Effector CD4-positive, alpha-beta T cell (primary cell): ENCODE results near the gene LFNG.
A peak's percentile ranks its signal among the peaks of the same experiment; 100 is the strongest.

Experiments used
- DNase-seq: peaks from one replicate; pipeline ENCODE4 v3.0.0-alpha.2; 2020
- total RNA-seq: gene quantifications from one replicate; lab custom pipeline; 2026; lab: John Stamatoyannopoulos, UW

The LFNG gene, protein sequence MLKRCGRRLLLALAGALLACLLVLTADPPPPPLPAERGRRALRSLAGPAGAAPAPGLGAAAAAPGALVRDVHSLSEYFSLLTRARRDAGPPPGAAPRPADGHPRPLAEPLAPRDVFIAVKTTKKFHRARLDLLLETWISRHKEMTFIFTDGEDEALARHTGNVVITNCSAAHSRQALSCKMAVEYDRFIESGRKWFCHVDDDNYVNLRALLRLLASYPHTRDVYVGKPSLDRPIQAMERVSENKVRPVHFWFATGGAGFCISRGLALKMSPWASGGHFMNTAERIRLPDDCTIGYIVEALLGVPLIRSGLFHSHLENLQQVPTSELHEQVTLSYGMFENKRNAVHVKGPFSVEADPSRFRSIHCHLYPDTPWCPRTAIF
- 139 reads per million, percentile 88 among the genes with 10 or more reads in this experiment for total RNA-seq

DNA sequence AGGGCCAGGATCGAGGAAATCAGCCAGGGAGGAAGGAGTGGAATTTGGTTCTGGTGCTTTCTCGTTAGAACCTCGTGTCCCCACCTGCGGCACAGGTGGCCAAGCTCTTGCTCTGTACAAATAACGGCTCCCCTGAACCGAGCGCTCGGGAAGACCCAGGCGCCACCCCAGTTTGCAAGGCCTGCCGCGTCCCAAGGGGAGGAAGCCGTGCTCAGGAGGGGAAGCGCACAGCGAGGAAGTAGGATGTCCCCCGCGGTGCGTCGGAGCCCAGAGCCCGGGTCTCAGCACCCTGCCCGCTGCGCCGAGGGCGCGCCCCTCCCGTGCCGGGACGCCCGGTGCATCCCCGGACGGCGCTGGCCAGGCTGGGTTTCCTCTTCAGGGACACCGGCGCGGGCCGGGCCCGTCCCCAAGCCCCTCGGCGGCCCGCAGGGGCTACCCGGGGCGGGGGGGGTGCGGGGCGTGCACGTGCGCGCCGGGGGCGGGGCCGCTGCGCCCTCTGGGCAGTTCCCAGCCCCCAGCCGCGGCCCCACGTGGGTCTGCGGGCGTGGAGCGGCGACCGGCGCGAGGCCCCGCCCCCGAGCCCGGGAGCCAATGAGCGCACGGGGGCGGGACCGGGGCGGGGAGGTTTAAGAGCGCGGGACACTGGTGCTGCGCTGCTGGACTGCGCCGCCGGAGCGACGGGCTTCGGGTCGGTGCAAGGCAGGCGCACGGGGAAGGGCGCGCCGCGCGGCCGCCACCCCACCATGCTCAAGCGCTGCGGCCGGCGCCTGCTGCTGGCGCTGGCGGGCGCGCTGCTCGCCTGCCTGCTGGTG, at the start of gene LFNG:
Gene LFNG, plus strand, starts transcription at position 656 of the 812 bp plus-strand sequence. Its CDS starts 88 bp downstream, at position 744.
- DNase-seq, result peak; percentile 75

DNA sequence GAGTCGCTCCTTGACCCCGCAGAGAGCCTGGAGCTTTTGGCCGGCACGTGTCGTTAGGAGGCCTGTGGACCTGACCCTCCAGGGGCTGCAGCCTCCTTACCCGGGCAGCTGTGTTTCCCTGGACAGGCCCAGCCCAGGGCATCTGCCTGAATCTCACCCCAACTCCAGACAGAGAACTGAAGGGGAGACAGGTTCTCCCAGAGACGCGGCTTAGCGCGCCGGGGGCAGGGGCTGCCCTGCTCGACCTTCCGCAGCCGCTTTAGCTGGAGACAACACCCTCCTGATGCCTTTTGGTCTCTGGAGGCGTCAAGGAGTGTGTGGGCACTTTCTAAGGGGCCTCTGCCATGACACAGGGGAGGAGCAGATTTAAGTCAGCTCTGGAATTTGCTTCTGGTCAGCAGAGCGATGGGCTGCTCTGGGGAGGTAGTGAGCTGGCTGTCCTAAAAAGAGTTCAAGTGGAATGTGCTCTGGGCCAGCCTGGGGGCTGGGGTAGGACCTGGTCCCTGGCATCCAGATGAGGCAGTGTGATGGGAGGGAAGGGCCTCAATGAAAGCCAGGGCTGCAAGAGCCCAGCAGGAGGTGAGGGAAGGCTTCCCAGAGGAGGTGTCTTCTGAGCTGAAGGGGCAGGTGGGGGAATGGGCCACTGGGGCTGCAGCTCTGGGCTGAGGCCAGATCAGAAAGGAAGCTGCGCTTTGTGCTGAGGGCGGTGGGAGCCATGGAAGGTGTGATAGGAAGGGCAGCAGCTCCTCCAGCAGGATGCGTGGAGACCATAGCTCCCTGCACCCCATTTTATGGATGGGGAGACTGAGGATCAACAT, 49.2 kb upstream of the LFNG start:
- no peak for DNase-seq

DNA sequence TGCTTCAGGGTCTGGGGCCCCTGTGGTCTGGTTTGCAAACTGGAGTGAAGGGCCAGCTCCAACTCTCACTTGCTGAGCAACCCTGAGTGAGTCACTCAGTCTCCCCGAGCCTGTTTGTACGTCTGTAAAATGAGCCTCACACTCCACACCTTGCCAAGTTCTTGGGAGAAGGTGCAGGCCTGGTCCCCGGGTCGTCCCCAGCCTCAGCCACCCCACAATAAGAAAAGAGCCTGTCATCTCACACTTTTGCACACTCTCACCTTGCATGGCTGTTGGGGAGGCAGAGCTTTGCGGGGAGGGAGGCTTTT, 48.6 kb upstream of the LFNG start:
- no peak for DNase-seq

DNA sequence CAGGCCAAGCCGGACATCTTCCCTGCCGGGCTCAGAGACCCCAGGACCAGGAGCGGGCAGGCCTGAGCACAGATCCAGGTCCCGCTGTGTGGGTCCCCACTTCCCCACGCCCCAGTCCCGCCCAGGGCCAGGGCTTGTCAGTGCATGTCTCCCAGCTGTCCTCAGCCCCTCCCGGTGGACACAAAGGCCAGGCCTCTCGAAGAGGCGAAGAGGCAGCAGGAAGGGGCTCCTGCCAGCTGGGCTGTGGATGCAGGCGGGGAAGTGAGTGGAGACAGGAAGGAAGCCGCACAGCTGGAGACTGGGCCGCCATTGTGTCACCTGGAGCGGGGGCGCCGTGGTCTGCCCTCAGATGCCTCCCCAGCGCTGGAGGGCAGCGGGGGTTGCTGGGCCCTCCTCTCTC, 48.2 kb upstream of the LFNG start:
- DNase-seq, result no peak

DNA sequence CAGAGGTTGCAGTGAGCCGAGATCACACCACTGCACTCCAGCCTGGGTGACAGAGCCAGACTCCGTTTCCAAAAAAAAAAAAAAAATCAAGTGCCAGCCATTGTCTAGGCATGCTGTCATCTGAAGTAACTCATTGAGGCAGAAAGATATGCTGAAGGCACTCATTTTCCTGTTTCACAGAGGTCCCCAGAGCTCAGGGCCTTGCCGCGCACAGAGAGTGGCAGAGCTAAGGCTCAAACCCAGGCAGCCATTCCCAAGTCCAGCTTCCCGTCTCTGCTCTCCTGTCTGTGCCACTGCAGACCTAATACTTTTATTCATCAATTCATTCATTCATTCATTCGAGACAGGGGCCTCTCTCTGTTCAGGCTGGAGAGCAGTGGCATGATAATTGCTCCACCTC, 46.8 kb upstream of the LFNG start:
- no peak for DNase-seq

DNA sequence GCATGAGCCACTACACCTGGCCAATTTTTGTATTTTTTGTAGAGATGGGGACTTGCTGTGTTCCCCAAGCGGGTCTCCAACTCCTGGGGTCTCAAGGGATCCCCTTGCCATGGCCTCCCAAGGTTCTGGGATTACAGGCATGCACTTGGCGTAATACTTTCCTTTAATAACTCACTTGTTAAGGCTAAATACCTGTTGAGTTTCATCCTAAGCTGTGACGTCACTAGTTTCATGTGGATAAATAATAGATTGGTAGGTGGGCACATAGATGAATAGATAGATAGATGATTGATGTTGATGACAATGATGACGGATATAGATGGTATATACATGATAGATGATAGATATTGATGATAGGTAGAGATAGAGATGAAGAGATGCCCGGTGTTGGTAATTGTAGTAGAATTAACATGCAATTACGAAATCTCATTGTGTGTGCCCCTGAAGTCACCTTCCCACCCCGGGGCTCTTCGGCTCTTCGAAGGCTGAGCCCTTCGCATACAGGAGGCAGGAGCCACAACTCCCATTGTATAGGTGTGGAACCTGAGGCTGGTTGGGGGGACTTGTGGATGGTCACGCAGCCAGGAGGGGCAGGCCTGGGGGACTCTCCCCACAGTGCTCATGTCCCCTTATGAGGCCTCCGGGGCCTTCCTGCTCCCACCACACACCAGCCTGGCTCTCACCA, 45.9 kb upstream of the LFNG start:
- DNase-seq, result no peak

DNA sequence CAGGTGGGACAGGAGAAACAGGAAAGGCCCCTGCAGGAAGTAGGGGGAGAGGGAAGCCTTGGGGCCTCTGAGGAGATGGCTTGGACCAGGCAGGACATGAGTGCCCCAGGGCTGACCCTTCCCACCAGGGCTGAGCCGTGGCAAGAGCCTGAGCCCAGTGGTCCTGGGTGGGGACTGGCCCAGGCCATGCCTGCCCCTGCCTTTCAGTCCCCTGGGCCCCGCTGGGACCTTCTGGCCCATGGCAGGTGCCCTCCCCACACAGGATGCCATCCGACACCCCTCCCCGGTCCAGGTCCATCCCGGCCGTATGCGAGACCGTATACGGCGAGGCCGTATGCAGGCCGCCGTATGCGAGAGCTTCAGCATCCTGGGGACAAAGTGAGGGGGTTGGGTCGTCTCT, 45.4 kb upstream of the LFNG start:
- no peak for DNase-seq

DNA sequence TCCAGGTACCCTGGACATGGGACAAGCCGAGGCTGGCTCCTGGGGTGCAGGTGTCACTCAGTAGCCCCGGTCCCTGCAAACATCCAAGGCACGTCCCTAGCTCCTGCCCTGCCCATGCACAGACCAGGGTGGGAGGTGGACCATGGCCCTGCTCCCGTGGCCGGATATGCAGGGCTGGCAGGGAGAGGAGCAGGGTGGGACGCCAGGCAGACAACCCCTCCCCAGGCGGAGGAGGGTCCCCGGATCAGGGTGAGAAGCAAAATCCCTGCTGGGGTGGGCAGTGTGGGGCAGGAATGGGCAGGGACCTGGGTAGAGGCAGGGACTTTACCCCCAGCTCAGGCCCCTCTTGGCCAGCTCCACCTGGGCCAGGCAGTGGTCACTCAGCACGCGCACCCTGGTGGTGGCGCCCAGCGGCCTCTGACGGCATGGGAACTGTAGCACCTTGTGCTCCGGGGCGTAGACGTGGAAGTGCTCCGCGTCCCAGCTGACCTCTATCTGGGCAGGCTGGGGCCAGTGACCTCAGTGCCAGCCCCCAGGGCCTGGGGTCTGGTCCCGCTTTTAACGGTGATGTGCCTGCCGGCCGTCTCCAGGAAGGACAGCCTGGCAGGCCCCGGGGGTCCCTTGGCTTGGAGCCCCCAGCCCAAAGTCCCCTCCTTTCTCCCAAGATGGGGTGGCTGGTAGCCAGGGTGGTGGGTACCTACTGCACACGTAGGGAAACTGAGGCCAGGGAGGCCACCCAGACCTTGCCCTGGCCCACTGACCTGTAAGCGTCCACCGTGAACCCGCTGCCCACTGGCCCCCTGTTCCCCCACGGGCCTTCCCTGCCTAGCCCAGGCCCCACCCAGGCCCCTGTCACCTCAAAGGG, 44.5 kb upstream of the LFNG start:
- no peak for DNase-seq

DNA sequence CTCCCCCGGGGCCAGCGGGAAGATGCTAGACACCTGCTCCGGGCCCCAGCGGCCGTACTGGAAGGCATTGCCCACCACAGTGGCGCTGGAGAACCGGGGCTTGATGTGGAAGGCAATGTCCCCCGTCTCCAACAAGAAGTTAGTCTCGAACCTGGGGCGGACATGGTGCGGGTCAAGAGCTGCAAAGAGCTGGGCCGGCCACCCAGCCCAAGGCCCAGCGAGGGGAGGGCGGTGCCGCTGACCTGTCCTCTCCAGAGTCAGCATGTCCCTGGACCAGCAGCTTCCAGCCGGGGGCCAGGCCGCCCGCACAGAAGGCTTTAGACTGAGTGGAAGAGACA, 43.9 kb upstream of the LFNG start:
- no peak for DNase-seq

DNA sequence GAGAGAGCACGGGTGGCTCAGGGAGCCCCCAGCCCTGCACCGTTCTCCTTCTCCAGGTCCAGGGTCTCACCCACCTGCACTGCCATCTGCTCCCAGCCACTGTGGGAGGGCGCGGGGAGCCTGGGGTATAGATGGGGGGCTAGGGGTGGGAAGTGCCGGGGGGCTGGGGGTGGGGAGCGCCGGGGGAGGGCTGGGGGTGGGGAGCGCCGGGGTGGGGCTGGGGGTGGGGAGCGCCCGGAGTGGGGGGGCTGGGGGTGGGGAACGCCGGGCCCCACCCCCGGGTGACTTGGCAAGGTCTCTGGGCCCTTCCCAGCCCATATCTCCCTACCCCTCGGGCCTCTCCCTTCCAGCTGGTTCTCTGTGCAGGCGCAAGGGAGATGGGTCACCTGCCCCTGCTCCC, 43.3 kb upstream of the LFNG start, which contains the start of gene GRIFIN:
Gene GRIFIN, minus strand, starts transcription at position 101 of the 400 bp plus-strand sequence. Its CDS starts 15 bp downstream, at position 86.
- no peak for DNase-seq

DNA sequence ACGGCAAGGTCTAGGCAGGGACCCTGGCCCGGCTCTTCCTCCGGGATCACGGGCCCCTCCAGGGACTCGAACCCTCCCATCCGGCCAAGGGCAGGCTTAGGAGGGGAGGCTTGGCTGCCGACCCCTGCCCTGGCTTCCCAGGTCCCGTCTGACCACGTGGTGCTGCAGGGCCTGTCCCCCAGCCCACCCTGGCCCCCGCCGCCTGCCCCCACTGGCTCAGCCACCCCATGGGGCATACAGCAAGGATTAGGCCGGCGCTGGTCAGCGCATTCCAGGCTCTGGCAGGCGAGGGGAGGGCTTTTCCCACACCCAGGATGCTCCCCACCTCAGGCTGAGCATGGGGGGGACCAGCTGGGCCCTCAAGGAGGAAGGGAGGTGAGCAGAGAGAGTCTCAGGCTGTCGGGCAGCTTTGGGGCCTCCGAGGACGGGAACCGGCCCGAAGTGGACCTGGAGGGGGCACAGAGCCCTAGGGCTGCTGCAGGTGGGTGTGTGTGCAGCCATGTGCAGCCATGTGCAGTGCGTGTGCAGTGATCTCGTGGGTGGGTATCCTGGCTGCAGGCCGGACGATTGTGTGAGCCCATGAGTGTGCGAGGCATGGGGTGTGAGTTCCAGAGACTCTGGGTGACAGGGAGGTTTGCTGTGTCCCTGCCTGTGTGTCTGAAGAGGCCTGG, 42.7 kb upstream of the LFNG start:
- DNase-seq, result no peak

DNA sequence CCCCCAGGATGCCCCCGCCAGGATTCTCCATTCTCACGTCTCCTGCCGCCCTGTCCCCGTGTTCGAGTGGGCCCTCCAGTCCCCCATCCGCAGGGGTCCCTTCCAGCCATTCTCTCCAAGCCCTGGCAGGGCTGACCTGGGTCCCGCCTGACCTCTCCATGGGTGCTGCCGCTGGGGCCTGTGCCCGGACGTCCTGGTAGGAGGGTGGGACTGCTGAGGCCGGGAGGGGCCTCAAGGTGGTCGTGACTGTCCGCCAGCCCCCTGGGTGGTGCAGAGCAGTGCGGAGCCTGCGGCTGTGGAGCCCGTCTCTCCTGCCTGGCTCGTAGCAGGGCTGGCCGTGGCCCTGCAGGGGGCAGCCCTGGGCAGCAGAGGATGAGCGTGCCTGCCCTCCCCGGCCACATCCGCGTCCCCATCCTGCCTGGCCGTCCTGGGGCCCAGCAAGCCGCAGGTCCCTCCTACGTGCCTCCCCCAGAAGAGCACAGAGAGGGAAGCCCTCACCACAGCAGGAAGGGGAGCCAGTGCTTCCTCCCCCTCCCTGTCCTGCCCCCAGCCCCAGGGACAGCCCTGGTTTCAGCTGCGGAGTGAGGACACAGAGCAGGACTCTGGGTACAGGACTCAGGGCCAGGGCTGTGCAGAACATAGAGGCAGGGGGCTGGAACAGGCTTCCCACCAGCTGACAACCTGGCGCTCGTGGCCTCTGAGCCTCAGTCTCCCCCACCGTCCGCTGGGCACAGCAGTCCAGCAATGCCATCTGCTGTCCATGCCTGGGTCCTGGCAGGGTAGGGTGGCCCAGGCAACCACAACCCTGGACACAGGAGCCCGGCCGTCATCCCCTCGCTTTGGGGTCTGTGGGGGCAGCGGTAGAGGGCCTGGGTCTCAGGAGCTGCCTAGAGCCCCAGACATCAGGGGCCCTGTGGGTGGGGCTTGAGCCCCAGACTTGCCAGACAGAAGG, 41.9 kb upstream of the LFNG start:
- DNase-seq, result peak; percentile 40

DNA sequence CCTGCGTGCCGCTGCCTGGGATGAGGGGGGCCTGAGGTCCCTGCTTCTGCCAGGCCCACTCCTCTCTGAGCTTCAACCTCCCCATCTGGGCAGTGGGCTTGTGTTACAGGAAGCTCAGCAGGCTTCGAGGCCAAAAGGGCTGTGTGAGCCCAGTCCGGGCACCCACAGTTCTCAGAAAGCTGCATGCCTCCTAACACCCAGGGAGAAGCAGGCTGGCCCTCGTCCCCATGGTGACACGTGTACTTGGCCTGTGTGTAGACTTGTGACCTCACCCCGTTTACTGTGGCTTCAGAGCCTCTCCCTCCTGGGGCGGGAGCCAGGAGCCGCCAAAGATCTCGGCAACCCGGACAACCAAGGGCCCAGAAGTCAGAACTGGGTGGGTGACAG, 41.2 kb upstream of the LFNG start:
- no peak for DNase-seq

DNA sequence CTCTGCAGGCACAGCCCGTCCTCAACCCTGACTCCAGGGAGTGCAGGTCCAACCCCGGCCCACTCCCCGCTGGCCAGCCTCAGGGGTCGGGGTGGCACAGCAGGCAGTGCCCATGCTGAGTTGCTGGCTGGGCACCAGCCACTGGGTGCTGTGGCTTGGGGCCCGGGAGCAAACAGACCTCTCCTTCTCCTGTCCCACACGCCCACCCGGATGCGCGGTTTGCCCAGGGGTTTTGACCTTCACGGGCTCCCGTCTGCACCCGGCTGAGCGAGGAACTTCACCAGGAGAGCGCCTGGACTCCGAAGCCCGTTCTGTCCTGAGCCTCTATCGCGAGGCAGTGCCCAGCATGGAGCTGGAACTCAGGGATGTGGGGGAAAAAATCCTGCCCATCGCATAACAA, 40.8 kb upstream of the LFNG start:
- no peak for DNase-seq

DNA sequence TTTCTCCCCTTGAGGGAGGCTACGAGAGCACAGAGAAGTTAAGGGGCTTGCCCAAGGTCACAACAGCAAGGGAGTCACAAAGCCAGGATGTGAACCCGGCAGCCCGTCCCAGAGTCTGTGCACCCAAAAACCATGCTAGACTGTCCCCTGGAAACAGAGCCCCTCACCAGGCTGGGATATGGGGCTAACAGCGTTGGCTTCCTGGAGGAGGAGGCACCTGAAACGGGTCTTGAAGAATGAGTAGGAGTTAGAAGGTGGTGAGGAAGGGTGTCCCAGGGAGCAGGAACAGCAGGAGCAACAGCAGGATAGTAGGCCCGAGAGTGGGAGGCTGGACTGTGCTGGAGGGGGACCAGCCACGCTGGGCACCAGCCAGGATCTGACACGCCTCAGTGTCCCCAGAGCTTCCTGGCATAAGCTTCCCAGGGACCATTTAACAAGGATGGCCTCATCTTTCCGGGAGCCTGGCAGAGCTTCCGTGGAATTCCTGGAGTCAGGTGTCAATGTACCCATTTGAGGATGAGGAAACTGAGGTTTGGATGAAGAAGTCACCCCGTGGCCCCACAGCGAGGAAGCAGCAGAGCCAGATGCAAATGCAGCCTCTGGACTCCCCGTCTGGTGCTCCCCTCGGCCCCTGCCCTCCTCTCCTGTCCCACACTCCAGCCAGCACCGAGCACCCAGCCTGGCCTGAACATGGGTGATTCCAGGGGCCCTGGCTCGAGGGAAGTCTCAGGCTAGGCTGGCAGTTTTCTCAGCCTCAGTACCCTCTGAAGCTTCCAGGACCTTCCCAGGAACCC, 40.1 kb upstream of the LFNG start:
- no peak for DNase-seq

DNA sequence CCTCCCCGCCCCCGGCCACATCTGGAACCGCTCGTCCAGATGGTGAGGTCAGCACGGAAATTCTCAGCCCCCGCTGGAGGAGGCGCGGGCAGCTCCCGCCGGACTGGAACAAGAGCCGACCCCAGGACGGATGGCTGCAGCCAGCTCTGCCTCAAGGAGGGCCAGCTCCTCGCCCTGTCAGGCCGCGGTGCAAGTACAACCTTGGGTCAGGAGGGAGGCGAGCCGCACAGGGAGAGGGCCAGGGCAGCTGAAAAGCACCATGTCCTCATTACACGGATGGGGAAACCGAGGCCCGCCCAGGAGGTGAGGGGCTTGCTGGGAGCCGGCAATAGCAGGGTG, 39.5 kb upstream of the LFNG start:
- no peak for DNase-seq

DNA sequence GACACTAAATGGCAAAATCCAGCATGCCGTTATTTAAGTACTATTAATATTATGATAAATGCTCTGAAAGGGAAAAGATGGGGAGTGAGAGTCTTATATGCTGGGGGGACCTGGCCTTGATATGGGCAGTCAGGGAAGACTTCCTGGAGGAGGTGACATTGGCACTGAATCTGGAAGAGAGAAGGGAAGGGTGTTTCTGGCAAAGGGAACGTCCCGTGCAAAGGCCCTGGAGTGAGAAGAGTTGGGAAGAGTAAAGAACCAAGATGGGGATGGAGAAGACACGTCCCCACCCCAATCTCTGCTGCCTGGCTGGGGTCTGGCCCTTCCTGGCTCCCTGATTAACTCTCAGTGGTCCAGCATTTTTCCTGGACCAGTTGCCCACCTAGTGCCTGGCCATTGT, 38.4 kb upstream of the LFNG start:
- DNase-seq, result no peak

DNA sequence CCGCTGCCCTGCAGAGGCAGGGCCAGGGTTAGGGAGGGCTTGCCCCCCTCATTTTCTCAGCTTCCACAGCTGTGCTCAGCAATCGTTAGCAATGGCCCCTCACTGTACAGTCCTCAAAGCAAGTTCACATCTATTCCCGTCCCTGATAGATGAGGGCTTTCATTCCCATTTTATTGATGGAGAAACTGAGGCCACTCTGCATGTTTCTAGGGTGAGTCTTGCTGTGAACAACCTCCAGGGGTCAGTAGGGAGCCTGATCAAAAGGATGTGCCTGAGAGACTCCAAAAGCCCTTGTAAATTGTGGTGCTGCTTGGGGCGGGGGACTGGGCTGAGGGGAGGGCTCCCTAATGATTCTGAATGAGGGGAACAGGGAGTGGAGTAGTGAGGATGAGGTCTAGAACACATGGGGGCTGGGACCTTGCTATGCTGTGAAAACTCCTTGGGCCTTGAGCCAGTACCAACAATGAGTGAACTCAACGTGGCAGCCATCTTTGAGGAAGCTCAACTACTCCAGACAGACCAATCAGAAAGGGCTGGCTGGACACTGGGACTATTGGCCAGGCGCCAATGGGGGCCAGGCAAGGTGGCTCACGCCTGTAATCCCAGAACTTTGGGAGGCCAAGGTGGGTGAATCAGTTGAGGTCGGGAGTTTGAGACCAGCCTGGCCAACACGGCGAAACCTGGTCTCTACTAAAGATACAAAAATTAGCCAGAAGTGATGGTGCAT, 36.7 kb upstream of the LFNG start:
- no peak for DNase-seq

DNA sequence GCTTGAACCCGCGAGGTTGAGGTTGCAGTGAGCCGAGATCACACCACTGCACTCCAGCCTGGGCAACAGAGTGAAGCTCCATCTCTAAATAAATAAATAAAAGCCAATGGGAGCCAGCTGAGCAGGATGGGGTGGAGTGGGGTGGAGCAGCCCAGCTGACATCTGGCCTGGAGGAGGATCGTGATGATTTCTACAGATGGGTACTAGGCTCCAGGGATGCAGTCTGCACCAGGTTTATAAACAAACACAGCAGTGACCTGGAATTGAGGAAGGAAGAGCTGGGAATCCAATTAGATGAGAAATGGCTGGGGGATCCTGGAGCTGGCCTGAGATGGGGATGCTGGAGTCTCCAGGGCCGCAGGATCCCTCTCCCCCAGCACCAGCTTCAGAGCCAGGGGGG, 36.1 kb upstream of the LFNG start:
- no peak for DNase-seq
